Measurements from ENCODE around the gene CYP3A5. TPM values are rescaled to one million over a fixed set of nuclear protein-coding genes. Genes with fewer than 3 reads are reported as not detected.

The CYP3A5 gene
- total RNA-seq, 4 donors from 2014 or later: 0.47 to 5.3 (median 1.9) TPM

GRCh38 chr7:99629643-99630042 is 50.2 kb downstream of the CYP3A5 start:
- ATAC-seq: no peak
- peaks cover 0 to 98% of the 10 kb centered on the region in 2 donors for H3K36me3 ChIP-seq

GRCh38 chr7:99628471-99629465 is 51.0 kb downstream of the CYP3A5 start:
- Histone ChIP-seq H3K36me3 (peaks cover 0 to 98% of the 10 kb centered on the region in 2 donors), H3K4me1 (no peaks in the 10 kb centered on the region), H3K27ac (no peak overlapping the region), H3K9me3 (no peaks in the 10 kb centered on the region), H3K4me3 (no peak overlapping the region), H3K27me3 (no peaks in the 10 kb centered on the region)
- 68 to 76% methylated on average over 6 to 8 of the region's 14 CpGs for WGBS, 2 donors (ENCODE audit: low coverage in 1 of 2)
- no peak for TF ChIP-seq POLR2AphosphoS5 (IDR thresholded peaks at IDR 0.05)
- TF ChIP-seq CTCF (IDR thresholded peaks at IDR 0.05): no peak
- TF ChIP-seq POLR2A (IDR thresholded peaks at IDR 0.05): no peak
- no peak for TF ChIP-seq EP300 (IDR thresholded peaks at IDR 0.05)
- no peak for ATAC-seq

More at GRCh38 chr7:99629643-99630042, 50.2 kb downstream of the CYP3A5 start:
- TF ChIP-seq CTCF (IDR thresholded peaks at IDR 0.05) (no peak), EP300 (IDR thresholded peaks at IDR 0.05) (no peak), POLR2AphosphoS5 (IDR thresholded peaks at IDR 0.05) (no peak), POLR2A (IDR thresholded peaks at IDR 0.05) (no peak)
- H3K27me3 ChIP-seq: no peaks in the 10 kb centered on the region
- H3K27ac ChIP-seq: no peak overlapping the region
- H3K4me1 ChIP-seq: no peaks in the 10 kb centered on the region
- no peaks in the 10 kb centered on the region for H3K9me3 ChIP-seq
- no peak overlapping the region for H3K4me3 ChIP-seq
- 91% methylated on average over 11 of the region's 20 CpGs; no CpG with 5 or more reads in 1 of the 2 donors for WGBS, 2 donors (ENCODE audit: low coverage in 1 of 2)

GRCh38 chr7:99627513-99627912 is 52.3 kb downstream of the CYP3A5 start:
- TF ChIP-seq EP300 (IDR thresholded peaks at IDR 0.05) (no peak), POLR2AphosphoS5 (IDR thresholded peaks at IDR 0.05) (no peak), CTCF (IDR thresholded peaks at IDR 0.05) (no peak), POLR2A (IDR thresholded peaks at IDR 0.05) (no peak)
- no peak for ATAC-seq
- no peaks in the 10 kb centered on the region for H3K4me1 ChIP-seq
- no peak overlapping the region for H3K4me3 ChIP-seq
- H3K27ac ChIP-seq: no peak overlapping the region
- peaks cover 0 to 98% of the 10 kb centered on the region in 2 donors for H3K36me3 ChIP-seq
- WGBS, 2 donors (ENCODE audit: low coverage in 1 of 2): 86 to 90% methylated on average over 11 of the region's 11 CpGs
- H3K27me3 ChIP-seq: no peaks in the 10 kb centered on the region
- no peaks in the 10 kb centered on the region for H3K9me3 ChIP-seq

- WGBS, 2 donors (ENCODE audit: low coverage in 1 of 2): 71 to 83% methylated on average over 1 of the region's 1 CpG
- Histone ChIP-seq H3K4me1 (no peaks in the 10 kb centered on the region), H3K27me3 (no peaks in the 10 kb centered on the region), H3K36me3 (peaks cover 0 to 100% of the 10 kb centered on the region in 2 donors), H3K4me3 (no peak overlapping the region), H3K27ac (no peak overlapping the region), H3K9me3 (no peaks in the 10 kb centered on the region)
- no peak for ATAC-seq
- no peak for TF ChIP-seq CTCF (IDR thresholded peaks at IDR 0.05)
- no peak for TF ChIP-seq POLR2AphosphoS5 (IDR thresholded peaks at IDR 0.05)
- no peak for TF ChIP-seq EP300 (IDR thresholded peaks at IDR 0.05)
- TF ChIP-seq POLR2A (IDR thresholded peaks at IDR 0.05): no peak
These were observed 53.1 kb downstream of the CYP3A5 start for GRCh38 chr7:99626661-99627060.
